G401 (cell line): Measurements from ENCODE around the gene KRR1. TPM values are rescaled to one million over a fixed set of nuclear protein-coding genes. Genes with fewer than 3 reads are reported as not detected.
"Not testable (repeated sequence)": the region's sequence is repeated elsewhere in the genome, so short reads cannot be mapped to it uniquely, and the experiment has no call there.

Source experiments
- DNase-seq: peaks from one replicate; pipeline ENCODE4 v3.0.0-alpha.2; 2015; ENCODE audit warnings: low spot score
- in situ Hi-C: cut with HindIII; loops from 2 replicates; pipeline ENCODE4 v1.10.0; 2016; ENCODE audit warnings: low sequenced_read_pairs, mixed read lengths
- total RNA-seq: library from RNA; depleted of rRNA; stranded (reverse); fragments of >200 nt; shearing (Covaris generic); gene quantifications from 2 replicates; pipeline ENCODE4 v1.2.3, GENCODE V29; 2014; rRNA removed

The KRR1 gene
- total RNA-seq, 1 experiment from 2014 or later = 46.4 TPM

GRCh38 chr12:75442454-75442853 lies 69.0 kb downstream of the KRR1 start:
- DNase-seq, in situ Hi-C loops: not testable (repeated sequence)

GRCh38 chr12:75441687-75442449 lies 69.5 kb downstream of the KRR1 start:
- DNase-seq, in situ Hi-C loops: not testable (repeated sequence)

Other genes with a start within 250 kb of the KRR1 start
- 2.4 and 2.5 TPM in 2 replicates for gene CAPS2, start 181.3 kb downstream of the KRR1 start, total RNA-seq
- not detected in 2 replicates for gene GLIPR1L1, start 176.9 kb downstream of the KRR1 start, total RNA-seq
- 2.2 TPM in 1 of 2 replicates, not detected in the other for gene GLIPR1L2, start 120.5 kb downstream of the KRR1 start, total RNA-seq
- gene GLIPR1, start 30.9 kb downstream of the KRR1 start, total RNA-seq = 0.64 and 0.68 TPM in 2 replicates